Left lobe of liver (tissue), 2 donors: ENCODE data around the gene CTBS. TPM values are rescaled to one million over a fixed set of nuclear protein-coding genes. Genes with fewer than 3 reads are reported as not detected.
"Not testable (repeated sequence)": the region's sequence is repeated elsewhere in the genome, so short reads cannot be mapped to it uniquely, and the experiment has no call there.

Experiments used
- ATAC-seq: fragments of 200-7000 bp; cut with Tn5 transposase; one replicate; pipeline ENCODE4 v1.9.1; 2020; ENCODE audit warnings: mild to moderate bottlenecking, moderate library complexity
- DNase-seq: peaks from one replicate; pipeline ENCODE4 v3.0.0-alpha.2; 2020; ENCODE audit warnings: low spot score
- total RNA-seq: library from RNA; stranded (reverse); gene quantifications from one replicate; pipeline ENCODE4 v1.2.1, GENCODE V29; 2021
- donor health status: DM: no; HTN: no; CAD: no; lungs with moderate emphysema.
- donor health status: DM: no; HTN: yes; CAD: no.

Gene CTBS
- total RNA-seq, 1 donor from 2014 or later, result 27.2 TPM

DNA sequence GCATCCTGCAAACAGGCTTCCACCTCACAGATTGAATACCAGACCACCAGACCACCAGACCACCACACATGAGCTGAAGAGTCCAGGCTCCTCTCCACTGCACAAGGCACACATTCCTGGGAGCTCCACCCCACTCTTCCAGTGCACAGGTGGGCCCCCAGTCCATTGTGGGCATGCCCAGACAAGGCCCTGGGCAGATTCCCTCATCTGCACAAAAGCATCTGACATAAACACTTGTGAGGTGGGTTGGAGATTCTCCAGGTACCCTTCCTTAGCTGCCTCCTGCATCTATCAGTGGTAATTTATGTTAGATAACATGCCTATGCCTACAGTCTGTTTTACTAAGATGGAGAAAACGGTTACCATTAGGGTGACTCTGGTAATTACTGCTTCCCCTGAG lies 11.6 kb upstream of the CTBS start:
- ATAC-seq (no peak), DNase-seq (no peak)

DNA sequence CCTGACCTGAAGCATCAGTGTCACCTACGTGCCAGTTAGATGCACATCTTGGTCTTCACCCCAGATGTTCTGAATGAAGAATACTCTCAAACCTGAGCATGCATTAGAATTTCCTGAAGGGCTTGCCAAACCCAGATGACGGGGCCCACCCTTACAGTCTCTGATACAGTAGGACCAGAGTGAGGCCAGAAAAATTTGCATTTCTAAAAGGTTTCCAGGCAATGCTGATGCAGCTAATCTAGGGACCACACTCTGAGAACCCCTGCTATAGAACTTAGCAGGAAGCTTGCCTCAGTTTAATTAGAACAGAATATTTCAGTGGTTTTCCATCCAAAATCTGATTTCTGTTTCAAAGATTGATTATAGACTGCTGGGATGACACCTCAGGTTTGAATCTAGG lies 9.9 kb upstream of the CTBS start:
- ATAC-seq (no peak), DNase-seq (no peak)

- DNase-seq (no peak), ATAC-seq (no peak)
Measured at GRCh38 chr1:84583648-84584047, 9.4 kb upstream of the CTBS start.

DNA sequence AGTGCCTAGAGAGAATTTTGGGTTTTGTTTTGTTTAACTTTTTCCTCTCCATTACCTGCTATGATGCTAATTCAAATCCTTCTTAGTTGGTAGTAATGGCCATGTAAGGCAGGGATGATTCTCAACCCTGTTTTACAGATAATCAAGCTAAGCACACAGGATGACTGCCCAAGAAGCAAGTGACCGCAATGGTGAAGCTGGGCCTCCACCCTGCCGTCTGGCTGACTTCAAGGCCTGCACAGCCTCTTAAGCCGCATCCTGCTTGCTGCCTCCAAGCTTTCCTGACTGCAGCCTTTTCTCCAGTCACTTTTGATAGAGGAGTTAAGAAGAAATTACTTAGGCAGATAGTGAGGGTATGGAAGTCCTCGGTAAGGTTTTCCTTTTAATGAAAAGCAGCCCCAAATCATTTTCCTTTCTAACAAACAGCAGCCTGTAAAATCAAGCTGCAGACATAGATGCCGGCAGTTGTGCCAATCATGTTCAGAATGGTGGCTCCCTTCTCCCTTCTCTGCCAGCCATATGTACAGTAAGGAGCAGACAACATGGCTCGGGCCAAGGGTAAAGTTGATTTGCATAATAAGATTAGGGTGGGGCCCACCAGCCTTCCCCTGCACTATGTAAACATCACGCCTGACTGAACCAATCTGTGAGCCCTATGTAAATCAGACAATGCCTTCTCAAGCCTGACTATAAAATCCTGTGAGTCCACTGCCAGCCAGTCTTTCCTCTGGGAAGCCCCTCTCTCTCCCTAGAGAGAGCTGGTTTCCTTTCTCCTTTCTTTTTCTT lies 8.8 kb upstream of the CTBS start:
- DNase-seq (no peak), ATAC-seq (no peak)

DNA sequence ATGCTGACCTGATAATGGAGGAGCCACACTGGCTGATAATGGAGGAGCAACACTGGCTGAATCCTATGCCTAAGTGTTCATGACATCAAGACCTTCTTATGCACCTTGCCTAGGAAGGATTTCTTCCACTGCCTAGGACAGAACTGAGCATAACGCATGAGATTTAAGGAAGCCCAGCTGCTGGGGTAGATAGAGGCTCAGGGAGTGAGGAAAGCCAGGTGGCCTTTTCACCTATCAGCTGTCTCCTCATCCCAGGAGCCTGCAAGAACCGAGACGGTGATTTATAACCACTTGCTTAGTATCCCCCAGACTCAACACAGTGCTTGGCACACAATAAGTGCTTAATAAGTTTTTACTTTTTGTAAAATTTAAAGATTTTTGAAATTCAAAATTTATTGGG lies 7.4 kb upstream of the CTBS start:
- DNase-seq (no peak), ATAC-seq (no peak)

DNA sequence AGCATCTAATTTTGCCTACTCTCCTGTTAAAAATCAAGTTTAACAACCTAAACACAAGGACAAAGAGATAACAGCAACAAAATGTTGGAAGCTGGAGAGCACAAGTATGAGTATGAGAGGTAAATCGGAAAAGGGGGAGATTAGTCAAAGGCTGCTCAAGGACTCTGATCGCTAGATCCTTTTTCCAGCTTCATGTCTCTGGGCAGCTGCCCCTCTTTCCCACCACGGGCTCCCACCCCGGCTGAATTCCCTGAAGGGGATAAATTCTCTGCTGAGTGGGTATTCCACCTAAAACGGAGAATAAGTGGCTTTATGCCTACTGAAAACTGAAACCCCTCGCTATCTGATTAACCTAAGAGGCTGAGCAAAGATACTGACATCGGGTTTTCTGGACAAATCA lies 696 bp upstream of the CTBS start:
- ATAC-seq, result no peak
- no peak for DNase-seq

DNA sequence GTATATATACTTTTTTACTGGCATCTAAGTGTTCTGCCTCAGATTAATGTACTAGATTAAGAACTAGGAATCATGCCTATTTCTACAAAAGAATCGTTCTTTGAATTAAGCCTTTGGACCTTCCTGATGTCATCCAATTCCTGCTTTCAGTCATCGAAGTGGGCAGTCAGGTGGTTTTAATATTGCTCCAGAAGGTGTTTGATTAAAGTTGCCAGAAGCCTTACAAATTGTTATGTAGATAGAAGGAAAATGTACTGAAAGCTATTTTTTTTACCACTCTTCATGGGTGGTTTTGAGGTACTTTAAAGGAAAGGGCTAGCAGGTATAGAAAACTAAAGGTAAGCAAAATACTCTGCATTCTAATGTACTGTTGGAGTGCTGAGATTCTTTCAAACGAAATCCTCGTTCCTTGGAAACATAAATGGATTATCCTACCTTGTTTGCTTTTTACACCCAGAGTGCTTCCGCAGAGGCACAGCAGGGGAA lies 716 bp downstream of the CTBS start:
- DNase-seq, result no peak
- ATAC-seq, result peak; percentile 43

DNA sequence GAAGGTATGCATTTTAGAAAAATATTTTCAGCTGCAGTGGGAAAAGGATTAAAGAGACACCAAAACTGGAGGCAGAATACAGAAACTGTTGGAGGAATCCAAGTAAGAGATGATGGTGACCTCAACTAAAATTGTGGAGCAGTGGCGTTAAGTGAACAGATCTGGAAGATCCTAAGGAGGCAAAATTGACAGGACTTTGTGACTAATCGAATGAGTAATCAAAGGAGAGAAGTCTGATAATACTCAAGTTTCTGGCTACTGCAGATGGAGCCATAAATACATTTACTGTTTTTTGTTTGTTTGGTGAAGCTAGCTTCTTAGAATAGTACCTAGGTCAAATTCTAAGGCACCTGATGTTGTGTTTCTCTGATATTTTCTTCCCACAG lies 3.1 kb downstream of the CTBS start:
- DNase-seq (no peak), ATAC-seq (no peak)

GRCh38 chr1:84570436-84571149 lies 3.6 kb downstream of the CTBS start:
- DNase-seq, result no peak
- ATAC-seq, result no peak

GRCh38 chr1:84569216-84569615 lies 5.0 kb downstream of the CTBS start:
- DNase-seq (no peak), ATAC-seq (no peak)

GRCh38 chr1:84550826-84551225 lies 23.4 kb downstream of the CTBS start:
- ATAC-seq, result no peak
- no peak for DNase-seq

GRCh38 chr1:84541679-84542078 lies 32.6 kb downstream of the CTBS start:
- DNase-seq (no peak), ATAC-seq (no peak)

DNA sequence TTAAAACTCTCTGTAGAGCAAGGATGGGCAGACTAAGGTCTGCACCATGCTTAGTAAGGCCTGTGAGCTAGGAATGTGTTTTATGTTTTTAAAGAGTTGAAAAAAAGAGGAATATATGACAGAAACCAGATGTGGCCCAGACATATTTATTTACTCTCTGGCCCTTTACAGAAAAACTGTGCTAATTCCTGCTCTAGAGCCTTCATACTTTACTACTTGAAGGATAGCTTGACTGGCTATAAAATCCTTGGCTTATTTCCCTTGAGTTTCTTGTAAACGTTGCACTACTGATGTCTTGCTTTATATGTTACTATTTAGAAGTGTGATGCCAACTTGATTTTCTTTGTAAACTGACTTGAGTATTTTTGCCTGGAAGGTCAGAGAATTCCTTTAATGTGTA lies 33.5 kb downstream of the CTBS start:
- ATAC-seq, result no peak
- no peak for DNase-seq

GRCh38 chr1:84539972-84540371 lies 34.3 kb downstream of the CTBS start:
- DNase-seq (no peak), ATAC-seq (no peak)

GRCh38 chr1:84538599-84538998 lies 35.6 kb downstream of the CTBS start:
- ATAC-seq (no peak), DNase-seq (no peak)

DNA sequence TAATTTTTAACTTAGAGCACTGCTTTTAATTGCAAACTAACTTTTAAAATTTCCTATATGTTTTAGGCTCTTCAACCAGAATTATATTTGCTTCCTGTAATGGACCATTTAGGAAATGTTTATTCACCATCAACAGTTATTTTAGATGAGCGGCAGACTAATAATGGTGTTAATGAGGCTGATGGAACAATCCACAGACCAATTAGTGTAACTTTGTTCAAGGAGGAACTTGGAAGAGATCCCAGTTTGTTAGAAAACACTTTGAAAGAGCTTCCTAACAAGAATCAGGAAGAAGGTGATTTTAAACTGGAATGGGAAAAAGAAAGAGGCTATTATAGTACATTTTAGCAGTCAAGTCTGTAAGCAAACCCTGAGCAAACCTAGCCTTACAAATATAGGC lies 48.5 kb downstream of the CTBS start:
- ATAC-seq, result no peak
- no peak for DNase-seq

- ATAC-seq (no peak), DNase-seq (no peak)
Measured at GRCh38 chr1:84524590-84524989, 49.6 kb downstream of the CTBS start.

GRCh38 chr1:84510668-84511067 lies 63.6 kb downstream of the CTBS start:
- DNase-seq (no peak), ATAC-seq (no peak)

- ATAC-seq (no peak), DNase-seq (no peak)
Measured at GRCh38 chr1:84510165-84510564, 64.1 kb downstream of the CTBS start.

GRCh38 chr1:84509029-84509428 lies 65.2 kb downstream of the CTBS start:
- DNase-seq (no peak), ATAC-seq (no peak)

GRCh38 chr1:84508510-84508909 lies 65.7 kb downstream of the CTBS start:
- no peak for DNase-seq
- no peak for ATAC-seq

DNA sequence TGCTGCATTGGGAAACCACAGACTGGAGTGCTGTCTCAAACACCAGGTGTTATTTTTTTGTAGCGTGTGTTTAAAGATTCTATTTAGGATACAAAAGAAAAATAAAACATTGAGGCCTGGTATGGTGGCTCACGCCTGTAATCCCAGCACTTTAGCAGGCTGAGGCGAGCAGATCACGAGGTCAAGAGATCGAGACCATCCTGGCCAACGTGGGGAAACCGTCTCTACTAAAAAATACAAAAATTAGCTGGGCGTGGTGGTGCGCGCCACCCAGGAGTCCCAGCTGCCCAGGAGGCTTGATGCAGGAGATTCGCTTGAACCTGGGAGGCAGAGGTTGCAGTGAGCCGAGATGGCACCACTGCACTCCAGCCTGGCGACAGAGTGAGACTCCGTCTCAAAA lies 66.4 kb downstream of the CTBS start:
- not testable (repeated sequence) for DNase-seq

More for the DNA sequence above, 66.4 kb downstream of the CTBS start:
- ATAC-seq, result not testable (repeated sequence)
